DND-41 (cell line): ENCODE measurements around the gene AGMO.

Experiments
- ATAC-seq: fragments of 200-7000 bp; cut with Tn5 transposase; 3 replicates; pipeline ENCODE4 v1.9.1; 2021; ENCODE audit warnings: low read depth; ENCODE audit not compliant: insufficient read depth
- DNase-seq: peaks from one replicate; pipeline ENCODE4 v3.0.0-alpha.2; 2020
- H2AFZ ChIP-seq: 2 replicates; pipeline ENCODE4 v1.6.0; 2012; ENCODE audit warnings: low read depth, low read length
- H3K27ac ChIP-seq: 2 replicates; pipeline ENCODE4 v1.5.1; 2012; ENCODE audit warnings: low read length, inconsistent platforms
- H3K27me3 ChIP-seq: fragments of 200-600 bp; sonication (generic); 2 replicates; pipeline ENCODE4 v1.6.0; 2012; ENCODE audit warnings: low read length, mild to moderate bottlenecking, inconsistent platforms; ENCODE audit not compliant: insufficient read depth, poor library complexity
- H3K36me3 ChIP-seq: 2 replicates; pipeline ENCODE4 v1.5.1; 2012; ENCODE audit warnings: low read length, inconsistent platforms; ENCODE audit not compliant: insufficient read depth
- H3K4me1 ChIP-seq: 2 replicates; pipeline ENCODE4 v1.5.1; 2012; ENCODE audit warnings: mild to moderate bottlenecking, low read length; ENCODE audit not compliant: insufficient read depth
- H3K4me2 ChIP-seq: 2 replicates; pipeline ENCODE4 v1.6.0; 2012; ENCODE audit warnings: mild to moderate bottlenecking, moderate library complexity, low read length, inconsistent platforms; ENCODE audit not compliant: insufficient read depth
- H3K4me3 ChIP-seq, 2 experiments: fragments of 200-600 bp in 1 of 2; shearing (Covaris generic) in 1 of 2; 2 replicates each; pipeline ENCODE4 v1.5.1; 2012 to 2016; ENCODE audit warnings: inconsistent platforms in 2 of 2, low read length in 2 of 2, mild to moderate bottlenecking in 2 of 2, low read depth in 1 of 2, moderate library complexity in 1 of 2
- H3K79me2 ChIP-seq: 2 replicates; pipeline ENCODE4 v1.6.0; 2012; ENCODE audit warnings: low read length, inconsistent platforms; ENCODE audit not compliant: insufficient read depth
- H3K9ac ChIP-seq: 2 replicates; pipeline ENCODE4 v1.6.0; 2012; ENCODE audit warnings: low read depth, mild to moderate bottlenecking, inconsistent platforms, low read length, moderate library complexity
- H3K9me3 ChIP-seq: 2 replicates; pipeline ENCODE4 v1.5.1; 2012; ENCODE audit warnings: low read length, moderate library complexity, mild to moderate bottlenecking, inconsistent platforms; ENCODE audit not compliant: insufficient read depth, severe bottlenecking
- H4K20me1 ChIP-seq: 2 replicates; pipeline ENCODE4 v1.6.0; 2012; ENCODE audit warnings: low read length; ENCODE audit not compliant: insufficient read depth
- EZH2 ChIP-seq: IDR thresholded peaks from 3 replicates; pipeline ENCODE4 v1.6.1; 2012; ENCODE audit warnings: borderline replicate concordance, low read depth, mild to moderate bottlenecking, moderate library complexity, low read length, inconsistent platforms; ENCODE audit not compliant: severe bottlenecking
- TF ChIP-seq, protein P1 (sequence below): IDR thresholded peaks from 2 replicates; pipeline ENCODE4 v1.5.1; 2012; ENCODE audit warnings: borderline replicate concordance, low read length, moderate library complexity, mild to moderate bottlenecking; ENCODE audit not compliant: poor library complexity, severe bottlenecking; ENCODE audit errors: extremely low read depth

Gene AGMO

GRCh38 chr7:15397922-15398760 is 163.7 kb downstream of the AGMO start:
- ATAC-seq (no peak), DNase-seq (no peak)
- Histone ChIP-seq H4K20me1 (no peaks in the 10 kb centered on the region), H3K27me3 (no peaks in the 10 kb centered on the region), H3K4me3 (no peak overlapping the region), H3K9ac (no peak overlapping the region), H3K79me2 (no peaks in the 10 kb centered on the region), H3K27ac (no peak overlapping the region), H3K9me3 (no peaks in the 10 kb centered on the region), H3K4me2 (no peak overlapping the region), H3K36me3 (no peaks in the 10 kb centered on the region), H3K4me1 (no peaks in the 10 kb centered on the region), H2AFZ (no peak overlapping the region)
- no peak for TF ChIP-seq EZH2
- TF ChIP-seq, protein P1, sequence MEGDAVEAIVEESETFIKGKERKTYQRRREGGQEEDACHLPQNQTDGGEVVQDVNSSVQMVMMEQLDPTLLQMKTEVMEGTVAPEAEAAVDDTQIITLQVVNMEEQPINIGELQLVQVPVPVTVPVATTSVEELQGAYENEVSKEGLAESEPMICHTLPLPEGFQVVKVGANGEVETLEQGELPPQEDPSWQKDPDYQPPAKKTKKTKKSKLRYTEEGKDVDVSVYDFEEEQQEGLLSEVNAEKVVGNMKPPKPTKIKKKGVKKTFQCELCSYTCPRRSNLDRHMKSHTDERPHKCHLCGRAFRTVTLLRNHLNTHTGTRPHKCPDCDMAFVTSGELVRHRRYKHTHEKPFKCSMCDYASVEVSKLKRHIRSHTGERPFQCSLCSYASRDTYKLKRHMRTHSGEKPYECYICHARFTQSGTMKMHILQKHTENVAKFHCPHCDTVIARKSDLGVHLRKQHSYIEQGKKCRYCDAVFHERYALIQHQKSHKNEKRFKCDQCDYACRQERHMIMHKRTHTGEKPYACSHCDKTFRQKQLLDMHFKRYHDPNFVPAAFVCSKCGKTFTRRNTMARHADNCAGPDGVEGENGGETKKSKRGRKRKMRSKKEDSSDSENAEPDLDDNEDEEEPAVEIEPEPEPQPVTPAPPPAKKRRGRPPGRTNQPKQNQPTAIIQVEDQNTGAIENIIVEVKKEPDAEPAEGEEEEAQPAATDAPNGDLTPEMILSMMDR = no peak

GRCh38 chr7:15397159-15397550 is 164.7 kb downstream of the AGMO start:
- Histone ChIP-seq H3K36me3 (no peaks in the 10 kb centered on the region), H3K4me2 (no peak overlapping the region), H3K9me3 (no peaks in the 10 kb centered on the region), H3K27ac (no peak overlapping the region), H3K27me3 (no peaks in the 10 kb centered on the region), H3K4me1 (no peaks in the 10 kb centered on the region), H4K20me1 (no peaks in the 10 kb centered on the region), H3K79me2 (no peaks in the 10 kb centered on the region), H2AFZ (no peak overlapping the region), H3K9ac (no peak overlapping the region), H3K4me3 (no peak overlapping the region)
- TF ChIP-seq EZH2 = no peak
- ATAC-seq (no peak), DNase-seq (no peak)

GRCh38 chr7:15396210-15397158 is 165.3 kb downstream of the AGMO start:
- TF ChIP-seq, protein P1 = no peak
- no peak for TF ChIP-seq EZH2
- Histone ChIP-seq H3K27ac (no peak overlapping the region), H3K4me1 (no peaks in the 10 kb centered on the region), H3K4me3 (no peak overlapping the region), H3K9me3 (no peaks in the 10 kb centered on the region), H3K9ac (no peak overlapping the region), H3K79me2 (no peaks in the 10 kb centered on the region), H2AFZ (no peak overlapping the region), H3K27me3 (no peaks in the 10 kb centered on the region), H4K20me1 (no peaks in the 10 kb centered on the region), H3K4me2 (no peak overlapping the region), H3K36me3 (no peaks in the 10 kb centered on the region)
- DNase-seq (no peak), ATAC-seq (no peak)

DNA sequence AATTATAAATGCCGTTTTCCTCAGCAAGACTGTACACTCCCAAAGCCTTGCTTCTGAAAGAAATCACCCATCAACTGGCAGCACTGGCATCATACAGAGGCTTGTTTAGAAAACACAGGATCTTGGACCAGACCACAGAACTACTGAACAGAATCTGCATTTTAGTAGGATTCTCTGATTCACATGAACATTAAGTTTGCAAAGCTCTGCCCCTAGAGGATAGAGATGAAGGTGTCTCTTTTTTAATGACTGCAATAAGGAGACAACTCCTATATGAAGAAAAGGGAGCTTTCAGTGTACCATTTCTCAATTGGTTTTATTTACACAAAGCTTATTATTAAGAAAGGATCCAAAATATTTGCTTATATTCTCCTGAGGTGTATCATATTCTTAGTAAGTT is 172.7 kb downstream of the AGMO start:
- Histone ChIP-seq H3K9me3 (no peaks in the 10 kb centered on the region), H3K4me1 (no peaks in the 10 kb centered on the region), H3K27me3 (no peaks in the 10 kb centered on the region), H3K79me2 (no peaks in the 10 kb centered on the region), H3K4me3 (no peak overlapping the region), H3K9ac (no peak overlapping the region), H2AFZ (no peak overlapping the region), H4K20me1 (no peaks in the 10 kb centered on the region), H3K4me2 (no peak overlapping the region), H3K27ac (no peak overlapping the region), H3K36me3 (no peaks in the 10 kb centered on the region)
- TF ChIP-seq, protein P1 = no peak
- no peak for TF ChIP-seq EZH2
- no peak for DNase-seq
- ATAC-seq = no peak
